Hepatocyte (in vitro differentiated cells): Measurements from ENCODE around the gene CCDC28A. TPM values are rescaled to one million over a fixed set of nuclear protein-coding genes. Genes with fewer than 3 reads are reported as not detected.

Experiments used
- DNase-seq: peaks from one replicate; pipeline ENCODE4 v3.0.0-alpha.2; 2016; ENCODE audit warnings: low spot score
- H2AFZ ChIP-seq: fragments of 200-600 bp; sonication (generic); 2 replicates; pipeline ENCODE4 v1.6.0; 2016; ENCODE audit warnings: antibody characterized with exemption, mild to moderate bottlenecking
- H3K27ac ChIP-seq: fragments of 200-600 bp; sonication (generic); 2 replicates; pipeline ENCODE4 v1.5.1; 2016; ENCODE audit warnings: mild to moderate bottlenecking
- H3K27me3 ChIP-seq: fragments of 200-600 bp; sonication (generic); 2 replicates; pipeline ENCODE4 v1.6.1; 2016
- H3K36me3 ChIP-seq: fragments of 200-600 bp; sonication (generic); replicated peaks from 2 replicates; pipeline ENCODE4 v1.5.1; 2016; ENCODE audit warnings: low read depth; ENCODE audit not compliant: insufficient read depth
- H3K4me1 ChIP-seq: fragments of 200-600 bp; sonication (generic); 2 replicates; pipeline ENCODE4 v1.5.1; 2016; ENCODE audit warnings: mild to moderate bottlenecking, moderate library complexity; ENCODE audit not compliant: insufficient read depth
- H3K4me2 ChIP-seq: fragments of 200-600 bp; sonication (generic); 2 replicates; pipeline ENCODE4 v1.6.0; 2016
- H3K4me3 ChIP-seq: fragments of 200-600 bp; sonication (generic); 2 replicates; pipeline ENCODE4 v1.5.1; 2016; ENCODE audit warnings: mild to moderate bottlenecking
- H3K79me2 ChIP-seq: fragments of 200-600 bp; sonication (generic); 2 replicates; pipeline ENCODE4 v1.6.0; 2017; ENCODE audit warnings: mild to moderate bottlenecking
- H3K9me2 ChIP-seq: fragments of 200-600 bp; sonication (generic); replicated peaks from 2 replicates; pipeline ENCODE4 v1.6.0; 2017; ENCODE audit warnings: mild to moderate bottlenecking; ENCODE audit not compliant: insufficient read depth
- H3K9me3 ChIP-seq: fragments of 200-600 bp; sonication (generic); 2 replicates; pipeline ENCODE4 v1.5.1; 2016; ENCODE audit warnings: low read depth, mild to moderate bottlenecking
- H4K20me1 ChIP-seq: fragments of 200-600 bp; sonication (generic); 2 replicates; pipeline ENCODE4 v1.6.0; 2016; ENCODE audit warnings: mild to moderate bottlenecking; ENCODE audit not compliant: insufficient read depth, poor library complexity, severe bottlenecking
- EZH2 ChIP-seq: fragments of 200-600 bp; sonication (generic); IDR thresholded peaks from 2 replicates; pipeline ENCODE4 v1.6.1; 2016; ENCODE audit warnings: antibody characterized with exemption, mild to moderate bottlenecking, borderline replicate concordance
- EZH2phosphoT487 ChIP-seq: fragments of 200-600 bp; sonication (generic); IDR thresholded peaks from one replicate; pipeline ENCODE4 v1.6.1; 2018; ENCODE audit warnings: antibody characterized with exemption, mild to moderate bottlenecking, low read depth, moderate library complexity; ENCODE audit not compliant: unreplicated experiment, severe bottlenecking
- WGBS: methylation state at CpG from one replicate; pipeline ENCODE4 v1.1.6; 2016; ENCODE audit warnings: low lambda C conversion rate; ENCODE audit errors: missing lambda C conversion rate; 5-methylcytosine and 5-hydroxymethylcytosine counted together
- polyA plus RNA-seq: library from polyadenylated mRNA; unstranded; fragments of >200 nt; fragmentation: Nextera tagmentation; extraction: Ambion mirVana; gene quantifications from 2 replicates; pipeline ENCODE4 v1.2.1, GENCODE V29; 2016
- total RNA-seq: library from RNA; depleted of rRNA; stranded (reverse); fragments of >200 nt; gene quantifications from 2 replicates; pipeline ENCODE4 v1.2.3, GENCODE V29; 2014
- TF ChIP-seq, protein P1 (sequence below): fragments of 200-600 bp; sonication (generic); IDR thresholded peaks from 2 replicates; pipeline ENCODE4 v1.5.1; 2016; ENCODE audit warnings: antibody characterized with exemption, mild to moderate bottlenecking; ENCODE audit not compliant: poor library complexity

CCDC28A gene
- total and polyA plus RNA-seq, 2 experiments from 2014 or later, result 8.9 to 12.0 TPM

DNA sequence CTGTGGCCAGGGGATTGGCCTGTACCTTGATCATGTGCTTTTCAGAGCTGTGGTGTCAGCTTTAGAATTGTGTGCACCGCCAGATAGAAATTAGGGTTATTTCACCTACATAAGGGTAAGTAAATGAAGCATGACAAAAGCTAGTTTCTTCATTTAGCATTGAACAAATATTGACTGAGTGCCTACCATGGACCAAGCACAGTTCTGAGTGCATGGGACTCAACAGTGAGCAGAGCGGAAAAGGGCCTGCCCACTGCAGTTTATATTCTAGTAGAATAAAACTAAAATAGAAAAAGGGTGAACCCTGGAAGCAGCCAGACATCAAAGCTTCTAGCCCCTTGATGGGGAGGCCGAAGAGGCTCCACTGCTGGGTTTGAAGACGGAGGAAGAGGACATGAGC is 48.0 kb downstream of the CCDC28A start:
- no peaks in the 10 kb centered on the region for H3K9me3 ChIP-seq
- H3K27ac ChIP-seq, result no peak overlapping the region
- H3K4me3 ChIP-seq, result no peak overlapping the region
- H3K4me1 ChIP-seq, result peaks cover 7% of the 10 kb centered on the region
- no peak overlapping the region for H2AFZ ChIP-seq
- no peaks in the 10 kb centered on the region for H3K79me2 ChIP-seq
- H4K20me1 ChIP-seq, result no peaks in the 10 kb centered on the region
- no peaks in the 10 kb centered on the region for H3K27me3 ChIP-seq
- H3K9me2 ChIP-seq, result no peaks in the 10 kb centered on the region
- H3K36me3 ChIP-seq, result no peaks in the 10 kb centered on the region
- no peak for TF ChIP-seq EZH2
- no peak for TF ChIP-seq EZH2phosphoT487
- TF ChIP-seq, protein P1, sequence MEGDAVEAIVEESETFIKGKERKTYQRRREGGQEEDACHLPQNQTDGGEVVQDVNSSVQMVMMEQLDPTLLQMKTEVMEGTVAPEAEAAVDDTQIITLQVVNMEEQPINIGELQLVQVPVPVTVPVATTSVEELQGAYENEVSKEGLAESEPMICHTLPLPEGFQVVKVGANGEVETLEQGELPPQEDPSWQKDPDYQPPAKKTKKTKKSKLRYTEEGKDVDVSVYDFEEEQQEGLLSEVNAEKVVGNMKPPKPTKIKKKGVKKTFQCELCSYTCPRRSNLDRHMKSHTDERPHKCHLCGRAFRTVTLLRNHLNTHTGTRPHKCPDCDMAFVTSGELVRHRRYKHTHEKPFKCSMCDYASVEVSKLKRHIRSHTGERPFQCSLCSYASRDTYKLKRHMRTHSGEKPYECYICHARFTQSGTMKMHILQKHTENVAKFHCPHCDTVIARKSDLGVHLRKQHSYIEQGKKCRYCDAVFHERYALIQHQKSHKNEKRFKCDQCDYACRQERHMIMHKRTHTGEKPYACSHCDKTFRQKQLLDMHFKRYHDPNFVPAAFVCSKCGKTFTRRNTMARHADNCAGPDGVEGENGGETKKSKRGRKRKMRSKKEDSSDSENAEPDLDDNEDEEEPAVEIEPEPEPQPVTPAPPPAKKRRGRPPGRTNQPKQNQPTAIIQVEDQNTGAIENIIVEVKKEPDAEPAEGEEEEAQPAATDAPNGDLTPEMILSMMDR, result no peak
- H3K4me2 ChIP-seq, result no peak overlapping the region
- no peak for DNase-seq
- 93% methylated on average over 4 of the region's 4 CpGs for whole genome bisulfite sequencing

DNA sequence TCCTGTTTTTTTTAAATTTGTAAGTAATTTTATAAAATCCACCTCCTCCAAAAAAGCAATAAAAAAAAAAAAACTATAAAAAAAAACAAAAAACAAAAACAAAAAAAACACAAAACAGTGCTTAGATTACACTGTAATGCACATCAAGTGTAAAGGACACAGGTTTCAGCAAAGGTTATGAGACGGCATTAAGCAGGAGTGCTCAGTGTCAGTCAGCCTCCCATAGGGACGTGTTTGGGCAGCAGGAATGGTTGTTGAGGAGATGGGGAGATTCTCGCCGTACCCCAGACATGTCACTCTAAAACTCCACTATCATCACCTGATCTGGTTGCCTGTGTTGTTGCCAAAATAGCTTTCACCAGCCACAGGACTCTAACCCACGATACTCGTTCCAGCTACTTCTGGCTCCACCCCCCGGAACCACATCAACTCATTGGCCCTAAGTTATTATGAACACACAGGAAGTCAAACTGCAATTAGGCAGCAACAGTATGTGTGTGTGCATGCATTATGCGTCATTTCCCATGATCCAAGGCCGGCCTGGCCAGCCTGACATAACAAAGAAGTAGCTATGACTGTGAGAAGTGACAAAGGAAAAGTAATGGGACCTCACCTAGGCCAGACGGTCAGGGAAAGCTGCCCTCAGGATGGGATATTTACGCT is 51.0 kb downstream of the CCDC28A start:
- no peak overlapping the region for H3K4me2 ChIP-seq

DNA sequence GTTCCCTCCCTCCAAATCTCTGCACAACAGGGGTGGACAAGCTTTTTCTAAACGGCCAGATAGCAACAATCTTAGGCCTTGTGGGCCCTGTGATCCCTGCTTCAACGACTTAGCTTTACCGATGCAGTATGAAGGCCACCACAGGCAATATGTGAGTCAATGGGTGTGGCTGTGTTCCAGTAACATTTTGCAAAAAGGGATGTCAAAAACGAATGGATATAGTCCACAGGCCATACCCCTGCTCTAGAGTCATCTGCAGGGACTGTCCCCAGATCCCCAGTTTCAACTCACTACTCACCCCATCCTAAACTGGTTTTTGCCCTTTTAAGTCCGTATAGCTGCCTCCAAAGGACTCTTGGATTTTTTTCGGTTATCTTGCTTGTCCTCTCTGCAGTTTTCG is 56.7 kb downstream of the CCDC28A start:
- no peak for DNase-seq
- no peaks in the 10 kb centered on the region for H3K27me3 ChIP-seq
- H3K27ac ChIP-seq, result no peak overlapping the region
- H3K36me3 ChIP-seq, result no peaks in the 10 kb centered on the region
- WGBS, result 84% methylated on average over 7 of the region's 7 CpGs
- H3K79me2 ChIP-seq, result no peaks in the 10 kb centered on the region
- no peak overlapping the region for H3K4me2 ChIP-seq
- no peaks in the 10 kb centered on the region for H3K4me1 ChIP-seq
- no peaks in the 10 kb centered on the region for H3K9me3 ChIP-seq
- no peaks in the 10 kb centered on the region for H4K20me1 ChIP-seq
- no peak overlapping the region for H2AFZ ChIP-seq
- TF ChIP-seq EZH2, result no peak
- TF ChIP-seq, protein P1, result no peak
- no peak for TF ChIP-seq EZH2phosphoT487
- no peak overlapping the region for H3K4me3 ChIP-seq
- H3K9me2 ChIP-seq, result no peaks in the 10 kb centered on the region

More for the DNA sequence above, 51.0 kb downstream of the CCDC28A start:
- TF ChIP-seq, protein P1, result no peak
- no peak for TF ChIP-seq EZH2
- TF ChIP-seq EZH2phosphoT487, result no peak
- Histone ChIP-seq H3K36me3 (no peaks in the 10 kb centered on the region), H3K27me3 (no peaks in the 10 kb centered on the region), H3K79me2 (no peaks in the 10 kb centered on the region), H3K4me3 (no peak overlapping the region), H3K9me2 (no peaks in the 10 kb centered on the region), H3K27ac (no peak overlapping the region), H3K9me3 (no peaks in the 10 kb centered on the region), H4K20me1 (no peaks in the 10 kb centered on the region), H3K4me1 (no peaks in the 10 kb centered on the region), H2AFZ (no peak overlapping the region)
- 88% methylated on average over 11 of the region's 11 CpGs for WGBS
- DNase-seq, result no peak
